ENCODE results near the gene PHLPP2.

Gene PHLPP2

DNA sequence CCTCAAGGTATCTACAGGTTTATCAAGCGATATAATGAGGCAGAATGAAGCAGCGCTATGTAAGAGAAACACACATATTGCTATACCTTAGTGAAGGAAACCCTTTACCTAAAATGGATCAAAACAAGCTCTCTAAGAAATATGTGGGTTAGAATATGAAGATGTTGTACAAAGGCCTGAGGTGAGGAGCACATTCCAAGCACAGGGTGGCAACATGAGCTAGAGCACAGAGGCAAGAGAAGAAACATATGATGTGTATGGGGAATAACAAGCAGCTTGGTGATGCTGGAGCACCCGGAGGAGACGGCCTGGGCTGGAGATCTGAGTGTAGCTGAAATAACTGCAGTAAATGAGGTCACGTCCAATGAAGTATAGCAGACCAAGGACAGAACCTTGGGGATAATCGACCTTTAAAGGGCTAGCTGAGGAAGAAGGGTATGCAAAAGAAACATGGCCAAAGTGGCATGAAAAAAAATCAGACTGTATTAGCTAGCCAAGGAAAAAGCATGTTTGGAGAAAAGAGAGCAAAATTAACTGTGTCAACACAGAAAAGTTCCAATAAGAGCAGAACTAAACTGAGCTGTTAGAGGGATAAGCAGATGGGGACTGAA lies 54.5 kb downstream of the PHLPP2 start:
- DNase-seq, result no peak

- DNase-seq, result no peak
Measured at GRCh38 chr16:71666928-71667707, 57.4 kb downstream of the PHLPP2 start.

GRCh38 chr16:71666264-71666663 lies 58.2 kb downstream of the PHLPP2 start:
- no peak for DNase-seq

DNA sequence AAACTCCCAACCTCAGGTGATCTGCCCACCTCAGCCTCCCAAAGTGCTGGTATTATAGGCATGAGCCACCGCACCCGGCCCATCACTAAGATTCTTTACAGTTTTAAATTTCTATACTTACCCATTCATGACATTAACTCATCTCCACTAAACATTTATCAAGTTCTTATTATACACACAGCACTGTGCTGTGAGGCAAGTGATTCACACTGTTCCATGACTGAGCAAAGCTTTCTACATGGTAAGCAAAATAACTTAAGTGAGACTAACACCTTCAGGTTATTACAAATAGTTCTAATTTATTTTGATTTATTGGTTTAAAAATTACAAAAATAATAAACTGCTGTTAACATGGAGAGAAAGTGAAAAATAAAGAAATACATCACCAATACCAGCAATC lies 65.0 kb downstream of the PHLPP2 start:
- DNase-seq, result no peak

DNA sequence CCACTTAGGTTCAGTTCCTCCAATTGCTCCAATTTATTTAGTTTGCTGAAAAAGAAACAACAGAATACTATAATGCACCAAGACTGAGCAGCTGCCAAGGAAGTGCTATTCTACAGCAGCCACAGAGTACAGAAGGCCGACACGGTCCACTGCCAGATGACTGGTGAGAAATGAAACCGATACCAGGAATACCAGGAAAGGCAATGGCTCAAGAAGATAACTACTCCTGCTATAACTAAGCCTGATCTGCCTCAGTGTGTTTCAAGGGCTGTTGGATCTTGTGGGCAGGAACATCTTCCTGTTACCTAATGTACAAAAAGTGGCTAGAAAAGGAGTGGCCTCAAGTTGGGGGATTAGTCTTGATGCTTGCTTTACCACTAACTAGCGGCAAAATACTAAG lies 65.7 kb downstream of the PHLPP2 start:
- DNase-seq, result no peak

DNA sequence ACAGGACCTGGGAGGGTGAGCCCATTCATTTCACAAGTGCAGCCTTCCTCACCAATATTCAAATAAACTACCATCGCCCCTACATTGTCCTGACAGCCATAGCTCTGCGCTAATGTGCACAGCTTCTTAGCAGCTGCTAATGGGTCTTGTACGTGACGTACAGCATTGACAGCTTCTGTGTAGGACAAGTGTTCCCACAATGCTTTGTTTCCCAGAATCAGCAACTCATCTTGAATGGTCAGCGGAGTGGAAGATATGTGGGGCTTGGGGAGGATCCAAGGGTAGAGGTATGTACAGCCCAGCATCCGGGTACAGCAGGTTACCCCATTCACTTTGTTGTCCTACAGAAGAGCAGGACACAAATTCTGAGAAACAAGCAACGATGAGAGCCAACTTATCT lies 74.8 kb downstream of the PHLPP2 start:
- DNase-seq, result no peak

DNA sequence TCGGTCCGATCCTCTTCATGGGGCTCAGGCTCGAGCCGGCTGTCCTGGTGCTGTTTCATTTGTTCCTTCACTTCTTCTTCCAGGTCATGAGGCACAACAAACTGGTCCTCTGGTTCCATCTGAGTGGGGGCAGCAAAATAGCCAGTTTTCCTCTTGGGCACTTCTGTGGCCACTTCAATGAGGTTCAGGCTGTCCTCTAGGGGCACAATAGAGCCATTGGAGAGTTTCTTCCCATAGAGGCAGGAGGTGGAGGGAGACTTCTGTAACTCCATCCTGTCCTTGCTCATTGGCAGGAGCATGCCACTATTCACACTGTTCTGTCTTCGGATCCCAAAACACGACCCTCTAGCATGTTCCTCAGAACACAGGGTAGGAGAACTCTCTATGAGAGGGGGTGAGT lies 75.6 kb downstream of the PHLPP2 start:
- DNase-seq, result no peak

DNA sequence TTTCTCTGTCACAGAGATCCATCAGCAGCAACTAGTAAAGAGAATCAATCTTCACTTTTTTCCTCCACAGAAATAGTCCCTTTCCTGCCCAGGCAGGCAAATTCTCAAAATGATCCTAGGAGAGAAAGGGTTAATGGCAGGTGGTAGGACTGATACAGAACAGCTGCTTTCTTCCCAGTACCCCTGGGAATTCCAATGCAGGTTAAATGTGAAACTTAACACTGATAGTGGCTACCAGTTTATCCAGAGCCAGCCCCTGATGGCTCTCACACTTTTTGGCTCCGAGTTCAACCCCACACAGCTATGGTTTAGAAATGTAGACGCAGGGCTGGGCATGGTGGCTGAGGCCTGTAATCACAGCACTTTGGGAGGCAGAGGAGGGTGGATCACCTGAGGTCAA lies 76.3 kb downstream of the PHLPP2 start:
- DNase-seq, result no peak

DNA sequence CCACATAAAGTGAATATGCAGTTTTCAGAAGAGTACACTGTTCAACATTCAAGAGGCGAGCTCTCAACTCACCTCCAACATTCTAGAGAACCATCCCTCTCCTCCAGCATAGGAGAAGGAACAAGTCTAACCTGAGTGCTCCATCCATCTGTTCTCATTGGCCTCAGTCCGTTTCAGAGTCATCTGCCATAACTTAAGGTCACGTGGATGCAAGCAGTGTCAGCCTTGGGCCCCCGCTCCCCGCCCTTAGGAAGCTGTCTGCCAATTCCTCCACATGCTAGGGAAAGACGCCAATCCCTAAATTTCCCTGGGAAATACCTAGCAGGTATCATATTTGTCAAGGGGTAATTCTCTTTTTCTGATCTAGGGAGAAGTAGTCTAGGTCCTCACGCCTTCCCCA lies 77.1 kb downstream of the PHLPP2 start:
- no peak for DNase-seq

DNA sequence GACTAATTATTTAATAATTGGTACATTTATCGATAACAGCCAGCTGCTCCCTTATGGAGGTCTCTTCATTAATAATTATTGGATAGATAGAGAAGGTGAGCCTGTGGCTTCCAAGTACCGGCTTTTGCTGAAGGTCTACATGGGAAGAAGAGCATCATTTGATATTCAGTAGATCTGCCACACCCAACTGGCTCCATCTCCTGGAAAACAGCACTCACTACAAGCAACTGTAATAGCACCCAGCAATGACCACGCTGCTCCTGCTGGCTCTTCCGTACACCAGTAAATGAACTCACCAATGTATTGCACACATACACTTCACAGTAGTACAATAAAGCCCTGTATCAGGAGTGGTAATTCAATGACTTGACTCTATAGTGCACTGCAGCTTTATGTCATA lies 79.1 kb downstream of the PHLPP2 start:
- no peak for DNase-seq

DNA sequence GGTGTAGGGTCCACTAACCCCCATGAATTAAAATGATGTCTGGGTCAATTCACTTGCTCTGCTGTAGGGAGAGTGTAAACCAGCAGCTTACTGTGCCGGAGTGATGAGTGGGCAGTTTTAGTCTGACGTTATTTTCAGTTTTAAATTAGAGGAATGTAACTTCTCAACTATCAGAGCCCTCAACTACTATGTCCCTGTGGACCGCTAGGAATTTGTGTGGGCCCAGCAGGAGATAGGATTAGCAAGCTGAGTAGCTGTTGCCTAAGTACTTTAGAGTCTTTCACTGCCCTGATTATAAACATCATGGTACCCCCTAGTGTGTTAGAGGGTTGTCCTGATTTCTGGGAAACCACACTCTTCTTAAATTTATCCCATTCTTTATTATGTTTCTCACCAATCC lies 87.1 kb downstream of the PHLPP2 start:
- no peak for DNase-seq

DNA sequence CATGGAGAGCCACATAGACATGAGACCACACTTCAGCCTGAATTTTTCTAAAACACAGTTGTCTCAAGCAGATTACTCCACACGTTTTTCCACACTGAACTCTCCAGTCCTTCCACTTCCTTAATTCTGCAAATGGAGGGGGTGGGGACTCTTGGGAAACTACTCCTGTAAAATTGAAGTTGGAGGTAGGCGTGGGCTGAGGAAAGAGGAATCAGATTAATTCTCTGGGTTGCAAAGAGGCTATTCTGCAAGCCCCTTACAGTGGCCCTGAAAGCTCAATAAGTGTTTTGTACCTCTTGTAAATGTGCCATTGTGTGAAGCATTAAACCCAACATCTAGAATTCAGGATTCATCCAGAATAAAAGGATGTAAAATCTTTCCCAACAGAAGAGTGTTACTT lies 88.9 kb downstream of the PHLPP2 start:
- no peak for DNase-seq

- no peak for DNase-seq
Measured at GRCh38 chr16:71631776-71632175, 92.7 kb downstream of the PHLPP2 start.

DNA sequence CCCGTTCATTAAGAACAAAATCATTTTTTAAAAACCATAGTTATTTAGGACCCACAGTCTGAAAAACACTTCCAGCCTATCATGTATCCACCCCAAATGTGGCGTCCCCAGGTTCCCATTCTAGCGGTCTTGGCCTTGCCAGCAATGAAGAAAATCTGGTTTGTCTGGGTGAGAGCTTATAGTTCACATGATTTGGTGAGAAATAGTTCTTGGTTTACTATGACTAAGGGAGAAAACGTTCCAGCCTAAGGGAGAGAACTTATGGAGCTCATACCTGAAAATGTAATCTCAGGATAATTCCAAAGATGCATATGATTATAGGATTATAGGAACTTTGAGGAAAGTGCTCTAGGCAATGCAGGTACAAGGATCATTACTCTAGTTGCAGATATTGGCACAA lies 93.7 kb downstream of the PHLPP2 start:
- DNase-seq, result no peak

- DNase-seq, result no peak
Measured at GRCh38 chr16:71629278-71630016, 95.1 kb downstream of the PHLPP2 start.

DNA sequence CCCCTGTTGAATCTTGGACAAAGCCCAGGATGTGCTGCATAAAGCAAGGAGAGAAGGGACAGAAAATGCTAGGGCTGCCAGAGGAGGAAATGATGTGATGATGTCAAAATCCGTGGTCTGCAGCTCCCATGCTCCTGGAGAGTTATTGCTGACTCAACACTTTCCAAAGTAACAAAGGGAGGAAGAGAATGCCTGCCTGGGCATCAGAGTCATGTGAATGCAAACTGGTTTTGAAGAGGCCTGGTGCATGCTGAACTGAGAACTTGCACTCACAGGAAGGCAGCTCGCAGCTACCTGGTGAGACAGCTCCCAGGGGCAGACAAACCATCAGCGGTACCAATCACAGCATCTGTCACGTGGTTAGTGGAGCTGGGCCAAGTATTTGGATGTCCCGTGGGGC lies 95.7 kb downstream of the PHLPP2 start:
- DNase-seq, result no peak

- DNase-seq, result no peak
Measured at GRCh38 chr16:71627731-71628181, 96.7 kb downstream of the PHLPP2 start.

GRCh38 chr16:71626858-71627213 lies 97.7 kb downstream of the PHLPP2 start:
- no peak for DNase-seq

GRCh38 chr16:71626018-71626857 lies 98.3 kb downstream of the PHLPP2 start, which contains the start of gene MARVELD3:
MARVELD3 (plus strand) TSS chr16:71626184; CDS start chr16:71626230, 46 bp downstream.
- peak; percentile 14 for DNase-seq

- no peak for DNase-seq
Measured at GRCh38 chr16:71625113-71625850, 99.2 kb downstream of the PHLPP2 start.

DNA sequence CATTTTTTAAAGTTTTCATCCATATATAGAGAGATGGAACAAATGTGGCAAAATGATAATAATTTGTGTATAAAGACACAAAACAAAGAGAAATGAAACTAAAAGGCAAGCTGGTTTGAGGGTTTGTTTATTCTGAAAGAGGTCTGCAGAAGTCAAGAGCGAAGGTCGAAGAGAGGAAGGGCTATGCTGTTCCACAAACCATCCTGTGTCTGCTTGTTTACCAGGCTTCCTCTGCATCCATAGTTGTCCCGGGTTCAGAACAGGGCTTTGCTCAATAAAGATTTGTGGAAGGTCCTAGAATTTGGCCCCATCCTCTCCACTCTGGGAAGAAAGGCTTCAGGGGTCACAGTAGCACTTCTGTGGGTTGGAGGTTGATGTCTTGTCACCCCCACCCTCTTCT lies 100.9 kb downstream of the PHLPP2 start:
- DNase-seq, result no peak

GRCh38 chr16:71622088-71622487 lies 102.4 kb downstream of the PHLPP2 start:
- DNase-seq, result no peak

All from activated CD4-positive, alpha-beta T cell treated with anti-CD3 and anti-CD28 coated beads for 1 hour (primary cell).